ENCODE results near the gene AATF.
"Not testable (repeated sequence)": the region's sequence is repeated elsewhere in the genome, so short reads cannot be mapped to it uniquely, and the experiment has no call there.

AATF gene

GRCh38 chr17:37047631-37048104 lies 98.9 kb downstream of the AATF start:
- peak; percentile 58 for DNase-seq (ENCODE audit: low spot score)

- DNase-seq (ENCODE audit: low spot score): no peak
Measured at GRCh38 chr17:37048811-37049210, 100.1 kb downstream of the AATF start.

GRCh38 chr17:37050920-37051319 lies 102.2 kb downstream of the AATF start:
- DNase-seq (ENCODE audit: low spot score): no peak

DNA sequence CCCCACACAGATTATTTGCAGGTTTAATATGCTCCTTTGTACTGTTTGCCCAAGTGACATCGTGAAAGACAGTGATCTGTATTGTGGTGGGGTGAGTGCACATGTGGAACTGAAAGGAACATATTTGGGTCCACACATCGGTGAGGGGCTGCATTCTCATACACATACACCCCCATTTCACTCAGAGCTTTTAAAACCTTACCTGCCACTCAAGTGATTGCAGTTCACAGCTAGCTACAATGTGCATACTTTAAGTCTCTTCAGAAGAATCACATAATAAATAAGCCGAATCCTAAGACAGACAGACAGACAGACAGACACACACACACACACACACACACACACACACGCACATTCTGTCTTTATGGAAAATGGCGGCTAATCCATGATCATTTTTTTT lies 102.6 kb downstream of the AATF start:
- no peak for DNase-seq (ENCODE audit: low spot score)

GRCh38 chr17:37051833-37052232 lies 103.1 kb downstream of the AATF start:
- no peak for DNase-seq (ENCODE audit: low spot score)

DNA sequence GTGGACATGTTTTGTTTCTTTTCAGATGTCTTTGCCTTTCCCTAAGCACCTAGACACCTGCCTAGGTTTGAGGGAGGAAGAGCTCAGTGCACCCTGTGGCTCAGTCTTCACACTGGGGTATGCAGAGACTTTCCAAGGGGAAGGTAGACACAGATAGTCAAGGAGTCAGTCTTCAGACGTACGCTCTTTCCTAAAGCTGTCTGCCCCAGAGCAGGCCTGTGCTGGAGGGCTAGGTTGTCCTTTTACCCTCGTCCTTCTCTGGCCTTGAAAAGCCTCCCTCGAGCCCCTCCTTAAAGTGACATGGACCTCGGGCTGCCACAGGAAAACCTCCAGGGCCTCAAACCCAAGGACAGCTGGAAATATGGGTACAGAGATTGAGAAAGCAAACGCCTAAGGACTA lies 103.7 kb downstream of the AATF start:
- no peak for DNase-seq (ENCODE audit: low spot score)

DNA sequence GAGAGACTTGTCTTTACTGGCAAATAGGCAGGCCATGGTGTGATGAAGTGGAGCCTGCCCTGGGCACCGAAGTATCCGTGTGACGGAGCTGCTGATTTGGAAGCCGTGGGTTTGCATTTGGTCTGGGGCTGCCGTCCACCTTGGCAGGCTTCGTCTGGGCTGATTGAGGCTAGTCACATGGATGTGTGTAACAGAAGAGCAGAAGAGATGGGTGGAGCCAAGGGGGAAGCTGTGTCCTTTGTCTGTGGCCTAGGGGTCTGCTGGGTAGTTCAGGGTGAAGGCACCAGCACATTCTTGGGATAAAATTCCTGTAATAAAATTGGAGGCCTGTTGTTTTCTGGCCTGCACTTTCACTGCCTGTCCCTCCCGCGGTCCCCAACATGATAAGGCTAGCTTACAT lies 106.1 kb downstream of the AATF start:
- DNase-seq (ENCODE audit: low spot score): no peak

DNA sequence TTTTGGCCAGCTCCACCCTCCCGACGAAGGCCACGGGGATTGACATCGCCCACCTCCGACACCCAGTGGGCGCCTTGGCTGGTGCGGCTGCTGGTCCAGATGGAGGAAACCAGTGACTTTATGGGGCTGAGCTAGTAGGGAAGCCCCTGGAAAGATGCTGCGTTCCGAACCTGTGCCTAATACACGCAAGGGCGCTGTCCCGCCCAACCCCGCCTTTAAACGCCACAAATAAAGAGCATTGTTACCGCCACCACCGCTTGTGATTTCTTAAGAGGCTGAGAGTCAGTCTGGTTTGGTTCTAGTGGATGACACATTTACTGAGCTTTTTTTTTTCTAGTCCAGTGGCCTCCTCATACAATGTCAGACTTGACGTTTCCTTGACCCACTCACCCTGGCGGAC lies 107.9 kb downstream of the AATF start:
- no peak for DNase-seq (ENCODE audit: low spot score)

DNA sequence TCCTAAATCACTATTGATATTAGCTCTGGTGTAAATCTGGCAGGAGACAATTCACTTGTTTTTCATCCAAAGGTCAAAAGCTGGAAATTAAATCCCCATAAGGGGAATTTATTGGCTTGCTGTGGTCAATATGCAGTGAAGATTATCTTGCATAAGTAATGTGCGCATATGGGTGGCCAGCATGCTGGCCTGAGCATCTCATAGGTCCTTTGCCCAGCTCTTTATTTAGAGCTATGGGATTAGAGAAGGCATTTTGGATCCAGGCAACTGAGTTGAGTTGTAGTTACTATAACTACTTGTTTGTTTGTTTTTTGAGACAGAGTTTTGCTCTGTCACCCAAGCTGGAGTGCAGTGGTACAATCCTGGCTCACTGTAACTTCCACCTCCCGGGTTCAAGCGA lies 110.7 kb downstream of the AATF start:
- DNase-seq (ENCODE audit: low spot score): no peak

- DNase-seq (ENCODE audit: low spot score): no peak
Measured at GRCh38 chr17:37060094-37060493, 111.3 kb downstream of the AATF start.

DNA sequence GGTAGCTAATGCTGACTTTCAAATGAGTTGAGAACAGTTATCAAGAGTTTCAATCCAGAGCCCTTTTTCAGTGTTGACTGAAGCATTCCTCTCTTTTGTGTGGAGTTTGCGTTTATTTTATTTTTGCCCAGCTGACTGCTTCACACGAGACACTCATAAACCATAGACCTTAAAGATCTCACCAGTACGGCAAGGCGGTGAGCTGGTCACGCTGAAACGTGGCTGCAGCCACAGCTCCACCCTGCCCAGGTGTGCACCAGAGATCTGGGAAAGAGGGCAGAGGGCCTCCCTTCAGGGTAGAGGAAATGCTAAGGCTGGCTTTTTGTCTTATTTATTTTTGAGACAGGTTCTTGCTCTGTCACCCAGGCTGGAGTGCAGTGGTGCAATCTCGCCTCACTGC lies 112.2 kb downstream of the AATF start:
- no peak for DNase-seq (ENCODE audit: low spot score)

DNA sequence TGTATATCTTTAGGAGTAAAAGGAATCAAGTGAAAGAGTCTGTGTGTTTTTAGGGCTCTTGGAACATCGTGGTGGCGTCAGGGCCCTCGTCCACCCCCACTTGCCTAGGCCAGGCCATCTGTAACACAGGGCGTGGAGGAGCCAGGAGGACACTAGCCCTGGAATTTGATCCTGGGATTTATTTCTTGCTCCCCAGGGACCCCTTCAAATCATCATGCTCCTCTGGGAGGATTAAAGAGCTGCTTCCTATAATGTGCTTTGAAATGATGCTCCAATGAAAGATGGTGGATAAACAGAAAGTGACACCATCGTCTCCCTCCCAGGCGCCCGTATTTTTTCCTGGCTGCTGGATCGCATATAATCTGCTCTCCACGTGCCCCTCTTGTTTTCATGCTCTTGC lies 113.3 kb downstream of the AATF start:
- no peak for DNase-seq (ENCODE audit: low spot score)

DNA sequence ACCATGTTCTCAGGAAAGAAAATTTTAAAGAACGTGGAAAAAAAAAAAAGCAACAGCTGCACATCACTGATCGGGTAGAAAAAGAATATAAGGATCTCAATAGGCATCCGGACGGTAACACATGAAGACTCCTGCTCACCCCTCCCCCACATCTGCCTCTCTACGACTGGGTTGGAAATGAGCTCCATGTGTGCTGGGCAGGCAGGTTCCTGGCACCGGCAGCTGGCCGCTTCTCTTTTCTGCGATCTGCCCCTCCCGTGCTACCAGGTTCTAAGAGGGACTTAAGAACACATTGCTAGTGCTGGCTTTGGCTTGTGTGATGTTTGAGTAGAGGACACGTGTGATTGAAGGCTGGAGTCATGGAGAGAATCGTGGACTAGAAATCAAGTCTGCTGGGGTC lies 115.5 kb downstream of the AATF start:
- DNase-seq (ENCODE audit: low spot score): no peak

- DNase-seq (ENCODE audit: low spot score): no peak
Measured at GRCh38 chr17:37064956-37065355, 116.2 kb downstream of the AATF start.

GRCh38 chr17:37065486-37066321 lies 117.0 kb downstream of the AATF start:
- no peak for DNase-seq (ENCODE audit: low spot score)

DNA sequence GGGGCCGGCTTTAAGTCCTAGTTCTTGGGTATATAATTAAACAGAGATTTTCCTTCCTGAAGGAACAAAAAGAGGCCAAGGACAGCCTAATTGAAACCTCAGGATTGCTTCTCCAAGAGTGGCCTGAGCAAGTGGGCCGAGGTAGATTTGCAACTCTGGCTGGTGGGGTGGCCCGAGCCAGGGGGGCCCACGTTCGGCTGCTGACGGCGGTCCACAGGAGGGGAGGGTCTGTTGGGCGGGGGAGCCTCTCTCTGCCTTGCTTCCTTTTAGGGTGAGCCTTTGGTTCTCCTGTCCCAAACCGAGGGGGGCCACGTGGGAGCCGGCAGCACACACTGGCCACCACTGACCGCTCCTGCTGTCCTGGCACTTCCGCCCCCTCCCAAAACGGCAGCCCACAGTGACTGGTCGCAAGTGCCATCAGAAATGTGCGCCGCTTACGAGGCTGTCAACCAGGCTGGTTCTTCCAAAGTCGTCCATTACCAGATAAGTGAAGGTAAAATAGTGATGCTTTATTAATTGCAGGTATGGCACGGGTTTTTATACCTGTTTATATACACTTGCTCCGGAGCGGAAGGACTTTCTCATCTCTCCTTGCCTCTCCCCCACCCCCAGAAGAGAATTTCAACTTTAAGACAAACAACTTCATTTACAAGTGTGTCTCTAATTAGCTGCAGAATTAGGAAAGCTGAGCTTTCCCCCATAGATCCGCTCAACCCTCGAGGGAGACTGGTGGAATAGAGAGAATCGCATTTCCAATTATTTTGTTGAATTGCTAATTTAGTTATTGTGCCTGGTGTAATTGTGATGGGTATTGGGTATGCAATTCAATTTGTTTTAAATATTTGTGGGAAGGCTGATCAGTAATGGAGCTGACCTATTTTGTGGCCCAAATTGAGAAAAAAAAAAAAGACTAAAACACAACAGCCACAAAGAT lies 117.8 kb downstream of the AATF start:
- DNase-seq (ENCODE audit: low spot score): no peak

GRCh38 chr17:37067555-37068111 lies 118.9 kb downstream of the AATF start:
- peak; percentile 74 for DNase-seq (ENCODE audit: low spot score)

DNA sequence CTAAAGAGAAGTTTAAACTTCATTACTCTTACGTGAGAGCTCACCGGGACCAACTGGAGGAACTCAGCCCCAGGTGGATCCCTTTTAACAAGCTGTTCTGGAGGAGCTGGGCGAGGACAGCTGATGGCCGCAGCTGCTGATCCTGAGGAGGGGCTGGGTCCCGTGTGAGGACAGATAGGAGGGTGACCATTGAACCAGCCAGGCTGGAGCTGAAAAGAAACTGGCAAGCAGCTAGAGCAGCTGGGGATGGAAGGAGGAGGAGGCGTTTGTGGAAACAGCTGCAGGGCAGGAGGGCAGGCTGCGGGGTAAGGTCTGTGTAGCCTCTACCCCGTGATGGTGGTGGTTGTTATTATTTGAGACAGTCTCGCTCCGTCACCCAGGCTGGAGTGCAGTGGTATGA lies 119.5 kb downstream of the AATF start:
- DNase-seq (ENCODE audit: low spot score): no peak

DNA sequence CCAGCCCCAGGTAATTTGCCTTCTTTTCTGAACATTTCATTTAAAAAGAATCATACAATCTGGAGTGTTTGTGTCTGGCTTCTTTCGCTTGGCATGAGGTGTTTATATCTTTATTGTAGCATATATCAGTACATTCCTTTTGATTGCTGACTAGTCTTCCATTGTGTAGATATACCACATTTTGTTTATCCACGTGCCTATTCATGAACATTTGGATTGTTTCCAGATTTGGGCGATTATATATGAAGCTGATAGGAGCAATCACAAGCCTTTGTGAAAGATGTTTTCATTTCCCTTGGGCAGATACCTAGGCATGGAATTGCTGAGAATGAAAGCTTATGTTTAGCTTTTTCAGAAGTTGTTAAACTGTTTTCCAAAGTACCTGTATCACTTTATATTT lies 120.3 kb downstream of the AATF start:
- no peak for DNase-seq (ENCODE audit: low spot score)

DNA sequence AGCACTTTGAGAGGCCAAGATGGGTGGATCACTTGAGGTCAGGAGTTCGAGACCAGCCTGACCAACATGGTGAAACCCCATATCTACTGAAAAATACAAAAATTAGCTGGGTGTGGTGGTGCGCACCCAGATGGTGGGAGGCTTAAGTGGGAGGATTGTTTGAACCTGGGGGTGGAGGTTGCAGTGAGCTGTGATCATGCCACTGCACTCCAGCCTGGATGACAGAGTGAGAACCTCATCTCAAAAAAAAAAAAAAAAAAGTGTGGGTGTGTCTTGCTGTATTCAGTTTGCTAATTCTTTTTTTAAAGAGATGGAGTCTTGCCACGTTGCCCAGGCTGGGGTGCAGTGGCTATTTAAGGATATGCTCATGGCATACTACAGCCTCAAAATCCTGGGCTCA lies 124.7 kb downstream of the AATF start:
- DNase-seq (ENCODE audit: low spot score): not testable (repeated sequence)

DNA sequence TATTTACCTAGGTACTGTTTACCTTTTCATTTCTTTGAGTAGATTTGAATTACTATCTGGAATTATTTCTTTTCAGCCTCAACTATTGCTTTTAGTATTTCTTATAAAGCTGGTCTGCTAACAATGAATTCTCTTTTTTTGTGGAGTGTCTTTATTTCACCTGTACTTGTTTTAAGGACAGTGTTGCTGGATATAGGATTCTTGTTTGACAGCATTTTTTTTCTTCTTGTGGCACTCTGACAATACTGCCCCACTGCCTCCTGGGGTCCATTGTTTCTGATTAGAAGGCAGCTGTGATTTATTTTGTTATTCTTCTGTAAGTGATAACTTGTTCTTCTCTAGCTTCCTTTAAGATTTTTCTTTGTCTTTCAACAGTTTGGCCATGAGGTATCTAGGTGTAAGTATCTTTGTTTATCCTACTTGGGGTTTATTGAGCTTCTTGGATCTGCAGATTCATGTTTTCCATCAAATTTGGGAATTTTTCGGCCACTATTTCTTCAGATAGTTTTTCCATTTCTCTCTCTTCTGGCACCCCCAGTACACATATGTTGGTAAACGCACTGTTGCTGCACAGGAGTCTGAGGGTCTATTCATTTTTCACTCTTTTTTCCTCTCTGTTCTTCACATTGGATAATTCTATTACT lies 130.4 kb downstream of the AATF start:
- DNase-seq (ENCODE audit: low spot score): no peak

DNA sequence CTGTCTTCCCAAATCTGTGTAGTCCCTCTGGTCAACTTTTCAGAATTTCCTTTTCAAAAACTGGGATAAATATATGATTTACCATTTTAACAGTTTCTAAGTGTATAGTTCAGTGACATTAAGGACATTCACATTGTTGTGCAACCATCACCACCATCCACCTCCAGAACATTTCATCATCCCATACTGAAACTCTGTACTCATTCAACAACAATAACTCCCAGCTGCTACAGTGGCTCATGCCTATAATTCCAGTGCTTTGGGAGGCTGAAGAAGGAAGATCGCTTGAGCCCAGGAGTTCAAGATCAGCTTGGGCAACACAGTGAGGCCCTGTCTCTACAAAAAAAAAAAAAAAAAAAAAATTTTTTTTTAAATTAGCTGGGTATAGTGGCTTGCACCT lies 131.0 kb downstream of the AATF start:
- no peak for DNase-seq (ENCODE audit: low spot score)
